Fibroblast of the aortic adventitia (primary cell): ENCODE data around the gene SMIM5. TPM values are rescaled to one million over a fixed set of nuclear protein-coding genes. Genes with fewer than 3 reads are reported as not detected.

Experiments used
- DNase-seq: peaks from one replicate; pipeline ENCODE4 v3.0.0-alpha.2; 2010; ENCODE audit warnings: low read depth
- H3K4me3 ChIP-seq: 2 replicates; pipeline ENCODE4 v1.5.1; 2011; ENCODE audit warnings: low read depth, mild to moderate bottlenecking, control low read depth, low read length, moderate library complexity
- CTCF ChIP-seq: IDR thresholded peaks from 2 replicates; pipeline ENCODE4 v1.5.1; 2011; ENCODE audit warnings: mild to moderate bottlenecking, low read length, control low read depth, inconsistent platforms; ENCODE audit not compliant: insufficient read depth
- total RNA-seq: library from RNA; depleted of rRNA; stranded (reverse); fragments of >200 nt; gene quantifications from 2 replicates; pipeline ENCODE4 v1.2.3, GENCODE V29; 2012; ENCODE audit warnings: low replicate concordance

SMIM5 gene
- total RNA-seq, 1 donor, result not detected

GRCh38 chr17:75645501-75645888 lies 12.3 kb downstream of the SMIM5 start:
- no peak for TF ChIP-seq CTCF
- H3K4me3 ChIP-seq, result no peak overlapping the region
- no peak for DNase-seq

GRCh38 chr17:75645889-75646637 lies 12.8 kb downstream of the SMIM5 start:
- no peak overlapping the region for H3K4me3 ChIP-seq
- TF ChIP-seq CTCF, result no peak
- DNase-seq, result no peak

- H3K4me3 ChIP-seq, result no peak overlapping the region
- no peak for TF ChIP-seq CTCF
- no peak for DNase-seq
Observed at GRCh38 chr17:75646638-75646992, 13.4 kb downstream of the SMIM5 start.

- no peak overlapping the region for H3K4me3 ChIP-seq
- TF ChIP-seq CTCF, result no peak
- no peak for DNase-seq
Observed at GRCh38 chr17:75647061-75647460, 13.8 kb downstream of the SMIM5 start.

- TF ChIP-seq CTCF, result no peak
- H3K4me3 ChIP-seq, result no peak overlapping the region
- no peak for DNase-seq
Observed at GRCh38 chr17:75647921-75648320, 14.7 kb downstream of the SMIM5 start.

- no peak overlapping the region for H3K4me3 ChIP-seq
- TF ChIP-seq CTCF, result no peak
- no peak for DNase-seq
Observed at GRCh38 chr17:75649687-75650086, 16.5 kb downstream of the SMIM5 start.

GRCh38 chr17:75650874-75651273 lies 17.6 kb downstream of the SMIM5 start:
- no peak for TF ChIP-seq CTCF
- no peak for DNase-seq

More at GRCh38 chr17:75650874-75651273, 17.6 kb downstream of the SMIM5 start:
- no peak overlapping the region for H3K4me3 ChIP-seq
